Nephron progenitor cell (in vitro differentiated cells): ENCODE results near the gene LDLRAD2.

Experiments used
- DNase-seq: peaks from one replicate; pipeline ENCODE4 v3.0.0; 2021
- H3K27ac Mint-ChIP-seq: 2 replicates; pipeline ENCODE4 v1.8.0; 2021; ENCODE audit warnings: mild to moderate bottlenecking, moderate library complexity, mixed read lengths
- H3K27me3 Mint-ChIP-seq: 2 replicates; pipeline ENCODE4 v1.8.0; 2021; ENCODE audit warnings: mild to moderate bottlenecking, low read depth, mixed read lengths; ENCODE audit not compliant: poor library complexity
- H3K36me3 Mint-ChIP-seq: 2 replicates; pipeline ENCODE4 v1.8.0; 2021; ENCODE audit warnings: low read depth, mixed read lengths
- H3K4me1 Mint-ChIP-seq: 2 replicates; pipeline ENCODE4 v1.8.0; 2021; ENCODE audit warnings: mixed read lengths
- H3K4me3 Mint-ChIP-seq: 2 replicates; pipeline ENCODE4 v1.8.0; 2021; ENCODE audit warnings: mild to moderate bottlenecking, moderate library complexity, mixed read lengths
- H3K9me3 Mint-ChIP-seq: 2 replicates; pipeline ENCODE4 v1.8.0; 2021; ENCODE audit warnings: mild to moderate bottlenecking, moderate library complexity, mixed read lengths
- TF ChIP-seq, protein P1 (sequence below): fragments of 200-600 bp; sonication (generic); IDR thresholded peaks from 2 replicates; pipeline ENCODE4 v1.5.0; 2021; ENCODE audit warnings: antibody characterized with exemption

The LDLRAD2 gene

DNA sequence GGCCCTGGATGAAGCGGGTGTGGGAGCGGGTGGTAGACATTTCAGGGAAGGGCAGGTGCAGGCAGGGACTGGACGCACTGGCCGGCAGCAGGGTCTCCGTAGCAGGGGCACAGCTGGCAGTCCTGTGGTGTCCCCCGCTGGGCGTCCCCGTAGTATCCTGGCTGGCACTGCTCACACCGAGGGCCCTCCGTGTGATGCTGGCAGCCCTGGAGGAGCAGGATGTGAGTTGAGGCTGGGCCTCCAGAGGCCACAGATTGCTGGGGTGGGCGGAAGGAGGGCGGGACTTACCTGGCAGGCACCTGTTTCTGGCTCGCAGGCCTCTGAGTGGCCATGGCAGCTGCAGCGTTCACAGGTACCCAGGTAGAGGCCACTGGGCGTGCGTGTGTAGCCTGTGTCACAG lies 62.3 kb downstream of the LDLRAD2 start:
- H3K4me3 Mint-ChIP-seq = no peak overlapping the region
- H3K27ac Mint-ChIP-seq = no peak overlapping the region
- H3K27me3 Mint-ChIP-seq = peaks cover 4% of the 10 kb centered on the region
- TF ChIP-seq, protein P1, sequence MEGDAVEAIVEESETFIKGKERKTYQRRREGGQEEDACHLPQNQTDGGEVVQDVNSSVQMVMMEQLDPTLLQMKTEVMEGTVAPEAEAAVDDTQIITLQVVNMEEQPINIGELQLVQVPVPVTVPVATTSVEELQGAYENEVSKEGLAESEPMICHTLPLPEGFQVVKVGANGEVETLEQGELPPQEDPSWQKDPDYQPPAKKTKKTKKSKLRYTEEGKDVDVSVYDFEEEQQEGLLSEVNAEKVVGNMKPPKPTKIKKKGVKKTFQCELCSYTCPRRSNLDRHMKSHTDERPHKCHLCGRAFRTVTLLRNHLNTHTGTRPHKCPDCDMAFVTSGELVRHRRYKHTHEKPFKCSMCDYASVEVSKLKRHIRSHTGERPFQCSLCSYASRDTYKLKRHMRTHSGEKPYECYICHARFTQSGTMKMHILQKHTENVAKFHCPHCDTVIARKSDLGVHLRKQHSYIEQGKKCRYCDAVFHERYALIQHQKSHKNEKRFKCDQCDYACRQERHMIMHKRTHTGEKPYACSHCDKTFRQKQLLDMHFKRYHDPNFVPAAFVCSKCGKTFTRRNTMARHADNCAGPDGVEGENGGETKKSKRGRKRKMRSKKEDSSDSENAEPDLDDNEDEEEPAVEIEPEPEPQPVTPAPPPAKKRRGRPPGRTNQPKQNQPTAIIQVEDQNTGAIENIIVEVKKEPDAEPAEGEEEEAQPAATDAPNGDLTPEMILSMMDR = no peak
- no peak for DNase-seq
- H3K36me3 Mint-ChIP-seq = peaks cover 20% of the 10 kb centered on the region
- H3K9me3 Mint-ChIP-seq = no peaks in the 10 kb centered on the region
- H3K4me1 Mint-ChIP-seq = peaks cover 14% of the 10 kb centered on the region
